ENCODE results near the gene CDK19.

The CDK19 gene

GRCh38 chr6:110575925-110576463 is 239.3 kb downstream of the CDK19 start:
- no peak for DNase-seq (ENCODE audit: low spot score)

- DNase-seq (ENCODE audit: low spot score) = no peak
Measured at GRCh38 chr6:110574817-110575216, 240.5 kb downstream of the CDK19 start.

- no peak for DNase-seq (ENCODE audit: low spot score)
Measured at GRCh38 chr6:110573537-110573936, 241.7 kb downstream of the CDK19 start.

- no peak for DNase-seq (ENCODE audit: low spot score)
Measured at GRCh38 chr6:110573136-110573535, 242.1 kb downstream of the CDK19 start.

- no peak for DNase-seq (ENCODE audit: low spot score)
Measured at GRCh38 chr6:110567957-110568696, 247.1 kb downstream of the CDK19 start.

- no peak for DNase-seq (ENCODE audit: low spot score)
Measured at GRCh38 chr6:110566346-110567125, 248.7 kb downstream of the CDK19 start.

GRCh38 chr6:110564703-110565421 is 250.4 kb downstream of the CDK19 start:
- DNase-seq (ENCODE audit: low spot score) = no peak

GRCh38 chr6:110563711-110564110 is 251.6 kb downstream of the CDK19 start:
- DNase-seq (ENCODE audit: low spot score) = no peak

- no peak for DNase-seq (ENCODE audit: low spot score)
Measured at GRCh38 chr6:110562316-110562915, 252.9 kb downstream of the CDK19 start.

- DNase-seq (ENCODE audit: low spot score) = no peak
Measured at GRCh38 chr6:110561696-110562095, 253.6 kb downstream of the CDK19 start.

- DNase-seq (ENCODE audit: low spot score) = no peak
Measured at GRCh38 chr6:110561008-110561396, 254.3 kb downstream of the CDK19 start.

GRCh38 chr6:110560239-110561007 is 254.8 kb downstream of the CDK19 start:
- DNase-seq (ENCODE audit: low spot score) = no peak
